MM.1S (cell line): Measurements from ENCODE around the gene CELSR3.

Experiments used
- CTCF ChIP-seq: fragments of 300-600 bp; sonication (generic); IDR thresholded peaks from 2 replicates; pipeline ENCODE4 v1.5.1; 2016; ENCODE audit warnings: antibody characterized with exemption, low read length, mixed read lengths
- EZH2 ChIP-seq: fragments of 300-600 bp; sonication (generic); optimal IDR thresholded peaks from 2 replicates; pipeline ENCODE3; 2017; ENCODE audit warnings: low read depth, mild to moderate bottlenecking, antibody characterized with exemption, low read length, mixed read lengths

GRCh38 chr3:48595526-48596121, 67.1 kb downstream of the CELSR3 start:
- TF ChIP-seq EZH2 (no peak), CTCF (no peak)
